Measurements from ENCODE around the gene PTGR2.
"Not testable (repeated sequence)": the region's sequence is repeated elsewhere in the genome, so short reads cannot be mapped to it uniquely, and the experiment has no call there.

PTGR2 gene

DNA sequence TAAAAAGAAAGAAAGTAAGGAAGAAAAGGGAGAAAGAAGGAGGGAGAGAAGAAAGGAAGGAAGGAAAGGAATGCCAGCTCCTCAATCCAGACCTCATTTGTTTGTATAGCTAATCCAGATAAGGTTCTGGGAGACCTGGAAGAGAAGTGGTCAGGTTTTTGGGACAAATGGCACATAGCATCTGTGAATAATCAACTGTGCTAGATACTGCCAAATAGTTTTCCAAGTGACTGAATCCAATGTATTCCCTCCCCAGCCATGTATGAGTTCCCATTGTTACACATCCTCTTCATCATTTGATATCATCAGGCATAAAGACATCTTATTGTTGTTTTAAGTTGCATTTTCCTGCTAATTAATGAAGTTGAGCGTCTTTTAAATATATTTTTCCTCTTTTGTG lies 18.6 kb upstream of the PTGR2 start:
- no peak for DNase-seq (ENCODE audit: low read depth in 3 of 3)

GRCh38 chr14:73833530-73834260 lies 17.9 kb upstream of the PTGR2 start:
- DNase-seq (ENCODE audit: low read depth in 3 of 3): no peak

GRCh38 chr14:73834261-73834625 lies 17.4 kb upstream of the PTGR2 start:
- no peak for DNase-seq (ENCODE audit: low read depth in 3 of 3)

- not testable (repeated sequence) for DNase-seq (ENCODE audit: low read depth in 3 of 3)
Observed at GRCh38 chr14:73838293-73839034, 13.2 kb upstream of the PTGR2 start.

- no peak for DNase-seq (ENCODE audit: low read depth in 3 of 3)
Observed at GRCh38 chr14:73842201-73842600, 9.4 kb upstream of the PTGR2 start.

DNA sequence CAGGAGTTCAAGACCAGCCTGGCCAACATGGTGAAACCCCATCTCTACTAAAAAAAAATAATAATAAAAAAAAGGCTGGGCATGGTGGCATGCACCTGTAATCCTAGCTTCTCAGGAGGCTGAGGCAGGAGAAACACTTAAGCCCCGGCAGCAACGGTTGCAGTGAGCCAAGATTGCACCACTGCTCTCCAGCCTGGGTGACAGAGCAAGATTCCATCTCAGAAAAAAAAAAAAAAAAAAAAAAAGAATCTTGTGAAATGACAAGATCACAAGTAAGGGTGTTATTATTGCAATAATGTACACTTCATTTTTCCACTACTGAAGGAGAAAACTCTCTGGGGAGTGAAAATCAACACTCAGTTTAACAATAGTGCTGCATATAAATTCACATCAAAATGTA lies 8.8 kb upstream of the PTGR2 start:
- no peak for DNase-seq (ENCODE audit: low read depth in 3 of 3)

DNA sequence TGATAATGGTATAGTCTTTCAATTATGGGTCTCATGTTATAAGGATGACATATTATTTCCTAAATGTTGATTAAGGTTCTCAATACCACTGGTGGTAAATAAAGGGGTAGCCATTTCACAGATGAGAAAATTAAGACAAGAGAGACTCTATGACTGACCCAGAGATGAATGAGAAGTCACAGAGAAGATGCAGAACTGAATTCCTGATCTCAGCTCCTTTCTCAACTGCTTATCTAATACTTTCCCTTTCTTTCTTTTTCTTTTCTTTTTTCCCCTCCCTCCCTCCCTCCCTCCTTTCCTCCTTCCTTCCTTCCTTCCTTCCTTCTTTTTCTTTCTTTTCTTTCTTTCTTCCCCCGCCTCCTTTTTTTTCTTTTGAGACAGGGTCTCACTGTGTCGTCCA lies 8.3 kb upstream of the PTGR2 start:
- DNase-seq (ENCODE audit: low read depth in 3 of 3): no peak

DNA sequence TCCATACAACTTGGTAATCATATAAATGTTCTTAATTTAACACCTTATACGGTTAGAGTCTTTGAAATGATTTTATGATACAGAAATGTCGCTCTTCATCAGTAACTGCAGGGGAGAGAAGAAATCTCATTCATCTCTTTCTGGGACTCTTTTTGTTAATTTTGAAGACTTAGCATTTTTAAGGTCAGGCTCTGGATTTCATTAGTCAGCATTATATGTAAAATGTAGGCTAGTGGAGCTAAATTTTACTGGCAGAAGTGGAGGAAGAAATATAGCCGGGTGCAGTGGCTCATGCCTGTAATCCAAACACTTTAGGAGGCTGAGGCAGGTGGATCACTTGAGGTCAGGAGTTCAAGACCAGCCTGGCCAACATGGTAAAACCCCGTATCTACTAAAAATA lies 4.7 kb upstream of the PTGR2 start:
- DNase-seq (ENCODE audit: low read depth in 3 of 3): no peak

DNA sequence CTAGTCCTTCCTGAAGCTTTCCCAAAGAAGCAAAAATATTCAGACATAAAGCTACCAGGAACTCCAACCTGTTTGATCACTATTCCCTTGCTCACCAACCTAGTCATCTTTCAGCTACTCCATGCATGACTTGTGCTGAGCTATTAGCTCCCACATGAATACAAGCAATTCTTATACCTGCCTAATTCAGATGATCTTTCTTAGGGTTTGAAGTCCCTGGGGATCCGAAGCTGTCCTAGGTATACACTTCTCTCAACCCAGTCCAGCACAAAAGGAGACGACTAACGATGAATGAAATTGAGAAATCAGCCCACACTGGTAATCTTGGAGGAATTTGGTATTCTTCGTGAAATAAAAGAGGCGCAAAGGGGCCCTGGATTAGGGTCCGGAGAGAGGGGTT lies 631 bp upstream of the PTGR2 start:
- DNase-seq (ENCODE audit: low read depth in 3 of 3): no peak

- DNase-seq (ENCODE audit: low read depth in 3 of 3): no peak
Observed at GRCh38 chr14:73859145-73859544, 7.5 kb downstream of the PTGR2 start.

- no peak for DNase-seq (ENCODE audit: low read depth in 3 of 3)
Observed at GRCh38 chr14:73861073-73861472, 9.4 kb downstream of the PTGR2 start.

DNA sequence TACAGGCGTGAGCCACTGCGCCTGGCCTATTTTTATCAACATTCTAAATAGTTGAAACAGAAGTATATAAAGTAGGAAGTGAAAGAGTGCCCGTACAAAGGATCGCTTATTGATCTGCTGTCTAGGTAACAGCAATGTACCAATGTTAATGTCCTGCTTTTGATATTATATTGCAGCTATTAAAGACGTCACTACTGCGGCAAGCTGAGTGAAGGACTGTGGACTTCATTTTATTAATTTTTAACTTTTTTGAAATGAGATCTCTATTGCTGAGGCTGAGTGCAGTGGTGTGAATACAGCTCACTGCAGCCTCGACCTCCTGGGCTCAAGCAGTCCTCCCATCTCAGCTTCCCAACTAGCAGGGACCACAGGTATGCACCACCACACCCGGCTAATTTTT lies 10.8 kb downstream of the PTGR2 start:
- no peak for DNase-seq (ENCODE audit: low read depth in 3 of 3)

DNA sequence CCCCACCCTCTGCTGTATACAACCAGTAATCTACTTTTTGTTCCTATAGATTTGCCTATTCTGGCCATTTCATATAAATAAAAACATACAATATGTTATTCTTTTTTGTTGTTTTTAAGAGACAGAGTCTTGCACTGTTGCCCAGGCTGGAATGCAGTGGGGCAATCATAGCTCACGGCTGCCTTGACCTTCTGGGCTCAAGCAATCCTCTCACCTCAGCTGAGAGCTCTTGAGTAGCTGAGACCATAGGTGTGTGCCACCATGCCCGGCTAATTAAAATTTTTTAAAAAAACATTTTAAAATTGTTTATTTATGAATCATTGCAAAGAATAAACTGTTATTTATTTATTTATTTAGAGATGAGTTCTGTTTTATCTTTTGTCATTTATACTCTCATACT lies 11.6 kb downstream of the PTGR2 start:
- DNase-seq (ENCODE audit: low read depth in 3 of 3): no peak

GRCh38 chr14:73865534-73866113 lies 14.0 kb downstream of the PTGR2 start:
- no peak for DNase-seq (ENCODE audit: low read depth in 3 of 3)

DNA sequence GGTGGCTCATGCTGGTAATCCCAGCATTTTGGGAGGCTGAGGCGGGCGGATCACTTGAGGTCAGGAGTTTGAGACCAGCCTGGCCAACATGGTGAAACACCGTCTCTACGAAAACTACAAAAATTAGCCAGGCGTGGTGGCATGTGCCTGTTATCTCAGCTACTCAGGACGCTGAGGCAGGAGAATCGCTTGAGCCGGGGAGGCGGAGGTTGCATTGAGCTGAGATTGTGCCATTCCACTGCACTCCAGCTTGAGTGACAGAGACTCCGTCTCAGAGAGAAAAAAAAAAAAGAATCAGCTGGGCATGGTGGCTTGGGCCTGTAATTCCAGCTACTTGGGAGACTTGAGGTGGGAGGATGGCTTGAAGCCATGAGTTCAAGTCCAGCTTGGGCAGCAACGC lies 18.1 kb downstream of the PTGR2 start:
- not testable (repeated sequence) for DNase-seq (ENCODE audit: low read depth in 3 of 3)

DNA sequence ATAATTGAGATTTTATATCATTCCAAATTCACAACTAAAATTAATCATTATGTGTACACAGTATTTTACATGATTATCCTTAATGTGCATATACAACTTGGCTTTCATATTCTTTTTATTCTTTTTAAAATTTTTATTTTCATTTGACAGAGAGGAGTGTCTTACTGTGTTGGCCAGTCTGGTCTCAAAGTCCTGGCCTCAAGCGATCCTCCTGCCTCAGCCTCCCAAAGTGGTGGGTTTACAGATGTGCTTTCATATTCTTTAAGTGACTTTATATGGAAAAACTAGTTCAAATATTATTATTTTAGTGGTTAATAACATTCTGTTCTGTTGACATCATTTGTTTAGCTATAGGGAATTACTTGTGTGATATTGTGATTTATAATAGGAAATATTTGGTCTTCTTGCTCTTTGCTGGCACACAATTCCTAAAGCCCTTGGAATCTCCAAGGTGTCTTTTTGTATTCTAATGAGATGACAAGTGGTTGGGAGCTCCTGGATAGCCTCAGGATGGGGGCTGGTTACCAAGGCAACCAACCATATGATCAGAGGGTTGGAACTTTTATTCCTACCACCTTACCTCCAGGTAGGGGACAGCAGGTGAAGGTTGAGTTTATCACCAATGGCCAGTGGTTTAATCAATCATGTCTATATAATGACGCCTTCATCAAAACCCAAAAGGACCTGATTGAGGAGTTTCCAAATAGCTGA lies 19.0 kb downstream of the PTGR2 start:
- DNase-seq (ENCODE audit: low read depth in 3 of 3): no peak

GRCh38 chr14:73873660-73874059 lies 22.0 kb downstream of the PTGR2 start:
- DNase-seq (ENCODE audit: low read depth in 3 of 3): no peak

DNA sequence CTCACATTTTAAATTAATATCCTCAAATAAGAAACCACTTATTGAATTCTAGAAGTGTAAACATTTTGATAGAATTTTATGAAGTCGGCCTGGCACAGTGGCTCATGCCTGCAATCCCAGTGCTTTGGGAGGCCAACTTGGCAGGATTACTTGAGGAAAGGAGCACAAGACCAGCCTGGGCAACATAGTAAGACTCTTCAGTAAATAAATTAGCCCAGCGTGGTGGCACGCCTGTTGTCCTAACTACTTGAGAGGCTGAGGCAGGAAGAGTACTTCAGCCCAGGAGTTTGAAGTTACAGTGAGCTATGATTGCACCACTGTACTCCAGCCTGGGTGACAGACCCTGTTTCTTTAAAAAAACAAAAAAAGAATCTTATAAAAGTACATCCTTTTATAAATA lies 26.2 kb downstream of the PTGR2 start:
- DNase-seq (ENCODE audit: low read depth in 3 of 3): no peak

GRCh38 chr14:73878436-73878835 lies 26.8 kb downstream of the PTGR2 start:
- no peak for DNase-seq (ENCODE audit: low read depth in 3 of 3)

DNA sequence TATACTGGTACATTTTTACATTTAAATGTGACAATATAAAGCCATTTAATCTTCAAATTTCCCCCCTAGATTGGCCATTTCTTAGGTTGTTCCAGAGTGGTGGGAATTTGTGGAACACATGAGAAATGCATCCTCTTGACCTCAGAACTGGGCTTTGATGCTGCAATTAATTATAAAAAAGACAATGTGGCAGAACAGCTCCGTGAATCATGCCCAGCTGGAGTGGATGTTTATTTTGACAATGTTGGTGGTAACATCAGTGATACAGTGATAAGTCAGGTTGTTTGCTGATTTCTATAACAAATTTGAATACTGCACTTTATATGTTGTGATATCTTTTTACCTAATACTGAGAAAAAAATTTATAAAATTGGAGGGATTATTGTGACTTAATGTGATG lies 27.4 kb downstream of the PTGR2 start:
- no peak for DNase-seq (ENCODE audit: low read depth in 3 of 3)

DNA sequence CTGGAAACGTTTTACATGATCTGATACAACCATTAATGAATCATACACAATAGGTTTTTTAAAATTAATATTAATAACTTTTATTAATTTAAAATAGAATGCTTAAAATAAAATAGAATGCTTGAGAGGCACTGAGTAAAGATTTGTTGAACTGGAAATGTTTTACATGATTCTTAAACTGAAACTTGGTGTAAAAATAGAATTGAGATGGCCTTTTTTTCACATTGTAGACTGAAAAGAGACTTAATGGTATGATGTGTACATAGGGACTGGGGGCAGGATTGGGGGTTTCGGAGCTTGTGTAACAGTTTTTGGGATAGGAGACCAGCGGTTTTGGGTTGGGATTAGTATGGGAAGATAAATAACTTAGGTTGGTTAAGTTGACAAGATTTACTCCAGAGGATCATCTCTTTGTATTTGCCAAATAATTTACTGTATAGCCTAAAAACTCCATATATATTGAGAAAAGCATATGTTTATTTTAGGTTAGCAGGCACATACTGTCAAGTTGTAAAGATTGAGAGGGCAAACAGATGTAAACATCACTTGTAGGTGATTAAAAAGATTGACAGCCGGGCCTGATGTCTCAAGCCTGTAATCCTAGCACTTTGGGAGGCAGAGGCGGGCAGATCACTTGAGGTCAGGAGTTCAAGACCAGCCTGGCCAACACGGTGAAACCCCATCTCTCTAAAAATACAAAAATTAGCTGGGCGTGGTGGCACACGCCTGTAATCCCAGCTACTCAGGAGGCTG lies 33.0 kb downstream of the PTGR2 start:
- no peak for DNase-seq (ENCODE audit: low read depth in 3 of 3)

Data from stimulated activated CD4-positive, alpha-beta T cell treated with anti-CD3 and anti-CD28 coated beads, TNF-alpha, amount 100 ng/mL, for 48 hours (primary cell).